GM21717 (cell line): ENCODE data around the gene PRDM16.
"Not testable (repeated sequence)": the region's sequence is repeated elsewhere in the genome, so short reads cannot be mapped to it uniquely, and the experiment has no call there.

Experiments used
- ATAC-seq: cut with Tn5 transposase; IDR thresholded peaks from one replicate; pipeline ENCODE4 v1.9.1; 2021; ENCODE audit warnings: mild to moderate bottlenecking, moderate library complexity; ENCODE audit not compliant: unreplicated experiment

The PRDM16 gene

GRCh38 chr1:3080053-3080955, 11.3 kb downstream of the PRDM16 start:
- no peak for ATAC-seq

- no peak for ATAC-seq
Measured at GRCh38 chr1:3081171-3081683, 12.2 kb downstream of the PRDM16 start.

GRCh38 chr1:3082051-3082450, 13.0 kb downstream of the PRDM16 start:
- no peak for ATAC-seq

GRCh38 chr1:3082571-3083516, 13.8 kb downstream of the PRDM16 start:
- no peak for ATAC-seq

- ATAC-seq, result no peak
Measured at GRCh38 chr1:3084154-3084553, 15.2 kb downstream of the PRDM16 start.

GRCh38 chr1:3084726-3085125, 15.7 kb downstream of the PRDM16 start:
- no peak for ATAC-seq

GRCh38 chr1:3085721-3086120, 16.7 kb downstream of the PRDM16 start:
- ATAC-seq, result no peak

GRCh38 chr1:3086272-3086974, 17.4 kb downstream of the PRDM16 start:
- ATAC-seq, result no peak

- no peak for ATAC-seq
Measured at GRCh38 chr1:3087049-3087448, 18.0 kb downstream of the PRDM16 start.

GRCh38 chr1:3087946-3088668, 19.1 kb downstream of the PRDM16 start:
- ATAC-seq, result not testable (repeated sequence)

- no peak for ATAC-seq
Measured at GRCh38 chr1:3089490-3089889, 20.5 kb downstream of the PRDM16 start.

- no peak for ATAC-seq
Measured at GRCh38 chr1:3091334-3091733, 22.3 kb downstream of the PRDM16 start.

GRCh38 chr1:3092530-3092929, 23.5 kb downstream of the PRDM16 start:
- ATAC-seq, result no peak

- ATAC-seq, result no peak
Measured at GRCh38 chr1:3093898-3094626, 25.1 kb downstream of the PRDM16 start.

GRCh38 chr1:3094863-3095780, 26.1 kb downstream of the PRDM16 start:
- no peak for ATAC-seq

- ATAC-seq, result no peak
Measured at GRCh38 chr1:3096345-3096744, 27.3 kb downstream of the PRDM16 start.

GRCh38 chr1:3097231-3097630, 28.2 kb downstream of the PRDM16 start:
- no peak for ATAC-seq

- no peak for ATAC-seq
Measured at GRCh38 chr1:3097861-3098260, 28.9 kb downstream of the PRDM16 start.
